ENCODE data around the gene NCKAP5.

NCKAP5 gene

GRCh38 chr2:133498662-133499585 is 69.3 kb downstream of the NCKAP5 start:
- DNase-seq (ENCODE audit: low read depth in 2 of 3, low spot score in 2 of 3) = no peak

- DNase-seq (ENCODE audit: low read depth in 2 of 3, low spot score in 2 of 3) = no peak
Measured at GRCh38 chr2:133497951-133498565, 70.2 kb downstream of the NCKAP5 start.

DNA sequence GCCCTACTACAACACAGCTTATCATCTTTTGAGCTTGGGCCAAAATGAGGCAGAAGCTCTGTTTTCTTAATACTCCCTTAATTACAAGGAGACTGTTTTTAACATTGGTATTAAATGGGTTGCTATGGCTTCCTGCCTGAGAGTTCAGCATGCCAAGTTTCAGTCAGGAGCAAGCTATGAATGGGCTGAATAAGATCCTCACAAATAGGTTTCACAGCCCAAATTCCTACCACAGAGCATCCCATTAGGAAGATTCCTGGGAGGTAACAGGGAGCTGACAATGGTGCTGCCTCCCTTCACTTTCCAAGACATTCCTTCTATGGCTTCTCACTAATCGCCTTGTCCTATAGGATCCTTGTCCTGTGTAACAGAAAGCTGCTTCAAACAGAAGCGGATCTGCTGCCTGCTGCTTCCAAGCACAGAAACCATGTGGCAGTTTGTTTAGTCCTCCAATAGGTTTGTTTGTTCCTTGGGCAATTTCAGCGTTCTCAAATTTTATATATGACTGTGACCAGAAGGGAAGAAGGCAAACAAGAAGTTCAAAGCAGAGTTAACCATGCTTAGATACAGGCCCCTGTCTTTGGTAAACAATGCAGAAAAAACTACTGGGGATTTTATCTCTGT is 70.9 kb downstream of the NCKAP5 start:
- no peak for DNase-seq (ENCODE audit: low read depth in 2 of 3, low spot score in 2 of 3)

DNA sequence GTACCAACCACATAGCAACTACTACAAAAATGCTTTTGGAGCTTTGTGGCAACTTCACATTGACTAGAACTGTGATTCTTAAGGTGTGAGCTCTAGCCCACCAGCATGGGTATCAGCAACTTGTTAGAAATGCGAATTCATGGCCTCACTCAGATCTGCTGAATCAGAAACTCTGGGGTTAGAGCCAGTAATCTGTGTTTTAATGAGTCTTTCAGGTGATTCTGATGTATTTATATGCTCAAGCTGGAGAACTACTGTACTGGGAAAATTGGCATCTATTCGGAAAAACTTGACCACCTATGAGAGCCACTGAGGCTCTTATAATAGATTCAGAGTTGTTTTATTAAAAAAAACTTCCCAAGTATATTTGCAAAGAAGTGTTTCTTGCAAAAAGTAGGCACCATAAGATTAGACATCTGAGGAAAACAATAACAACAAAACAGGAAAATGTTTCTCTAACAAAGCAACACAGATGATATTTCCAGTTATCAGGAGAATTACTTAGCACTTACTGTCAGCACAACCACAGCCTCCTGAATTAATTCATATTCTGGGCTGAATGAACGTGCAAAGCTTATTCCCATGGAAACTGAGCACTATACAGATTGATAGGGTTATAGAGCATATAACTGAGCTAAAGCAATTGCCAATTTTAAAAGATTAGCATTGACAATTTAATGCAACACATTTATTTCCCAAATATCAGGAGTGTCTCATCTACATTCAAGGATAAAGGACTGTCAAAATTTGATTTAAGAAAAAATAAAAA is 71.6 kb downstream of the NCKAP5 start:
- DNase-seq (ENCODE audit: low read depth in 2 of 3, low spot score in 2 of 3) = no peak

- DNase-seq (ENCODE audit: low read depth in 2 of 3, low spot score in 2 of 3) = no peak
Measured at GRCh38 chr2:133495226-133495625, 73.0 kb downstream of the NCKAP5 start.

DNA sequence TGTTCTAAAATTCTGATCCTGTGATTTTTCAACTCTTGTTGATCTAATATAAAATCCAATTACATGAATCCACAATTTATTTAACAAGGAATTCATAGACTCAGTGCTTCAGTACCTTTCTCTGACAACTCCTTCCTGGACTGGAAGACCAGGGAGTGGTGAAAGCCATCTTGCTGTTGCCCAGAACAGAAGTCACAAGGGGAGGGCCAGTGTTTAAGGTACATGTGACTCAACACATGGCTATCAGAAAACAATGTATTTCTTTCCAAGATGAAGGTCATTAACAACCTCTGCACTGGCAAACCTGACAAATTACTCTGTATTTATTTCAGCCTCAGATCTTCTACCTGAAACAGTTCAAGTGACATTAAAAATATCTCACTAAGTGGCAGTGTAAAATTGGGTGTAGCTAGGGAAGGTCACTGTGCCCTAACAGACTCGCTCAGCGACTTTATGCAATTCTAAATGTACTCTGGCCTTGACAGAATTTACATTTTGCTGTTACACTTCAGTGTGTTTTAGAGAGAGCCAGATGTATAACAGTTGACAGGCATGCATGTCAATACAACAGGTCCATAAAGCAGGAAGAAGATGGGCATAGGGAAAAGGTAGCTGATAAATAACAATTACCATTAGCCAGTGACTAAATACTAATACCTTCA is 75.4 kb downstream of the NCKAP5 start:
- no peak for DNase-seq (ENCODE audit: low read depth in 2 of 3, low spot score in 2 of 3)

GRCh38 chr2:133490411-133490980 is 77.8 kb downstream of the NCKAP5 start:
- DNase-seq (ENCODE audit: low read depth in 2 of 3, low spot score in 2 of 3) = no peak

DNA sequence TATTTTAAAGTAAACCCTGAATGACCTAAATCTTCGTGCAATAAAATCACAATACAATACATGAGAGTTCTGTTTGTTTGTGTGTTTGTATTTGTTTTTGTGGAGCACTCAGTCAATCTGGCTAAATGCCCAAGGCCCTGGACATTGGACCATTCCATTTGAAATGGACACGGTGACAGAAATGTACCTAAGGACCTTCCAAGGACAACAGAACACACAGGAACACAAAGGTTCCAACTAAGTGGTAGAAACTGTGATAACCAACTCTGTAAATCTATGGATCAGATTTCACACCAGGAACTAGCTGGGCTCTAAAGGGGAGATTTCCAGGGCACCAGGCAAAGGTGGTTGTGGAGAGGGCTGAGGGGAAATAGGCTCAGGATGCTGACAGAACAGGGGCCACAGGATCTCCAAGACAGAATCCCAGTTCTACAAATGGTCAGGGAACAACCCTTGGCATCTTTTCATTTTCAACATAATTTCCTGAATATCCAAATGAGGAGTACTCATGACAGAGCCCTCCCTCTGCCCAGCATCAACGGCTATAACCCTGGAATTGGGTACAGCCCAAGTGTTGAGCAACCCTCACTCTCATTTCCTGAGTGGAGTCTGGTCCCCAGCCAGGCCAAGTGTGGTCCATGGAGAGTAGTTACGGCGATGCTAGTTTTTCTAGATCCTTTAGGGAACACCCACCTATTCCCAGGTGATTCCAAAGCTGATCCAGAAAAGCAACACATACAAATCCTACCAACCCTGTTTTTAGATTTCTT is 78.4 kb downstream of the NCKAP5 start:
- no peak for DNase-seq (ENCODE audit: low read depth in 2 of 3, low spot score in 2 of 3)

- DNase-seq (ENCODE audit: low read depth in 2 of 3, low spot score in 2 of 3) = no peak
Measured at GRCh38 chr2:133489146-133489545, 79.1 kb downstream of the NCKAP5 start.

GRCh38 chr2:133486771-133487191 is 81.5 kb downstream of the NCKAP5 start:
- no peak for DNase-seq (ENCODE audit: low read depth in 2 of 3, low spot score in 2 of 3)

DNA sequence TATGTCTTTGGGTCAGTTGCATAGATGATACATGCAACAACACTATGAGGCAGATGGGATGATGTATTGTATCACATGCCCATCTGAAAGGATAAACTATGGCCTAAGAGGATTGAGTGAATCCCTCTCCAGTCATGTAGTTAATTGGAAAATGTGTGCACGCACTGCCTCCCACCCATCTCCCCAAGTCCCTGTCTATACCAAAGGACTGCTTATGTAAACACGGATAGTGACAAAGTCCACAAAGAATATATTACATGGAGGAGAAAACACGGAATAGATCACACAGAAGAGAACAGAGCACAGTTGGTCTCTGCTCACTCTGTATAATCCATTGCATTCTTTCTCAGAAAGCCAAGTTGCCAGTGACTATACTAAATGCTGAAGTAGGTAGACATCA is 82.4 kb downstream of the NCKAP5 start:
- no peak for DNase-seq (ENCODE audit: low read depth in 2 of 3, low spot score in 2 of 3)

DNA sequence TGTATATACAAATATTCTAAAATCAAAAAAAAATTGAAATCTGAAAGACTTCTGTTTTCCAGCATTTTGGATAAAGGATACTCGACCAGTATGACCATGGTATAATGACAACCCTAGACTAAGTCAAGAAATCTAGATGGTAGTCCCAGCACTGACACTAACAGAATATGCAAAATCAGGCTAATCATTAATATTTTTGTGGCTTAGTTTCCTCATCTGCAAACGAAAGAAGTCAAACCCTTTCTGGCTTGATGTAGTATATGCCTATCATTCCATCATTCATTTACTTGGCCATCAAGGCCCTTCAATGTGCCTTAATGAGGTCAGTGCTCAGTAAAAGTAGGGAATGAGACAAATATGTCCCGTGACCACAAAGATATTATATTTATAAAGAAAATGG is 83.5 kb downstream of the NCKAP5 start:
- no peak for DNase-seq (ENCODE audit: low read depth in 2 of 3, low spot score in 2 of 3)

DNA sequence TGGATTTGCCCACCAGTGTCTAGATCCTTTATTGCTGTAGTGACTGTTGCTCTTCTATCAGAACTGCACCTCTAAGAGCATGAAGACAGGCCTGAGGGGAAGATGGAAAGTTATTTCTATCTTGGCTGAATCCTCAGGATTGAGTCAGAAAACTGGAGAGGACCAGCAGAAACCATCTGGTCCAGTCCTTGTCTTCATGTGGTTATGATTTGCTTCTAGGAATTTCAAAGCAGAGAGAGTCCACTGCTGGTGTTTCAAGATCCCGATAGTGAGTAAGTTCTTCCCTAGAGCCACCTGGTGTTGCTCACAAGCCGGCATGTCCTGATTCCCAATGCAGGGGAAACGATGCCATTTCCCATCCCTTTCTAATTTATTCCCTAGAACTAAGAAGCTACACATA is 84.2 kb downstream of the NCKAP5 start:
- no peak for DNase-seq (ENCODE audit: low read depth in 2 of 3, low spot score in 2 of 3)

DNA sequence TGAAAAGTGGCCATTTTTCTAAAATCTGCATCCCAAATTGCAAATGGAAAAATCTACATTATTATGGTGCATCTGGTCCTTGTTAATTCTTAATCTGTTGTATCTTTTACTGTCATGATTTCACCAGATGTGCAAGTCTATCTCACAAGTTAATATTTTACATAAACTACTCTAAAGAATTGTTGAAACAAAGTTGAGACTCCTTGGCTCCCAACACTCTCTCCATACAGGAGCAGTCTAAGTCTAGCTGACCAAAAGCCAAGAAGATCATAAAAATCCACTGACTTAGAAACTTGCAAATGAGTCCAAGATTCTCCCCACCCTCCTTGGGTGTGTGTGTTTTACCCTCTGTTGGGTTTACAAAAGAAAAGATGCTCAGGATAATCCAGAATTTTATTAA is 85.1 kb downstream of the NCKAP5 start:
- DNase-seq (ENCODE audit: low read depth in 2 of 3, low spot score in 2 of 3) = no peak

DNA sequence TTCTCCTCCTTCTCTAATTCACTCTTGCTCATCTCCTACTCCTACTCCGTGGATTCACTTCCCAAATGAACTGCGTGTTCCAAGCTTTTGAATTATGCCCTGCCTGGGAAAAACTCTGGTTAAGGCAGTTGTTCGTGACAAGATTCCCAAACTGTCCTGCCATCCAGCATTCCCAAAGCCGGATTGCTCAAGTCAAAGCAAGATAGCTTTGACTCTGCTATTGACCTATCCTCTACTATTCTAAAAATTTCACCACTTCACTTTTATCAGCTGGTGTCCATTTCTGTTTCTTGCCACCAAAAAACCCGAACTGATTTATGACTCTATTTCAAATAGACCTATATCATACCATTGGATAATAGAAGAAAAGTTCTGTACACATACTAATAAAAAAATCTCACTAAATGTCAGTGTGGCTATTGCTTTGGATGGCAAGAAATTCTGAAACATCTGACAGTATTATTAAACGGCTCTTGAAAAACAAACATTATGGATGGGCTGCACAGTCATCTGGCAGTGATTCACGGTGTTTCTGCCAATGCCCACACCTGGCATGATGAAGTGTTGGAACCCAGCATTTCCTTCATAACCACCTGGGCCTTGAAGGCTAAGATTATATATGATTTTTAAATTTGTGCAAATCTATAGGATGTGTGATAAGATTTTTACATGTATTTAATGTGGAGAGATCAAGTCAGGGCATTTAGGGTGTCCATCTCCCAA is 87.4 kb downstream of the NCKAP5 start:
- no peak for DNase-seq (ENCODE audit: low read depth in 2 of 3, low spot score in 2 of 3)

DNA sequence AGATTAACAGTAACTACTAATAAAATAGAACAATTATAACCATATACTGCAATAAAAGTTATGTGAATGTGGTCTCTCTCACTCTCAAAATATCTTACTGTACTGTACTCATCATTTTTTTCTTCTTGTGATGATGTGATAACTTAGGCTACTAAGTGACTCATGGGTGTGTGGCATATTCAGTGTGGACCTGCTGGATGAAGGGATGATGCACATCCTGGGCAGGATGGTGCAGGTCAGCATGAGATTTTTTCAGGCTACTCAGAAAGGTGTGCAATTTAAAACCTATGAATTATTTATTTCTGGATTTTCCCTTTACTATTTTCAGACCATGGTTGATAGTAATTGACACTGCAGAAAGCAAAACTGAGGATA is 90.7 kb downstream of the NCKAP5 start:
- DNase-seq (ENCODE audit: low read depth in 2 of 3, low spot score in 2 of 3) = no peak

- DNase-seq (ENCODE audit: low read depth in 2 of 3, low spot score in 2 of 3) = no peak
Measured at GRCh38 chr2:133476931-133477615, 91.2 kb downstream of the NCKAP5 start.

DNA sequence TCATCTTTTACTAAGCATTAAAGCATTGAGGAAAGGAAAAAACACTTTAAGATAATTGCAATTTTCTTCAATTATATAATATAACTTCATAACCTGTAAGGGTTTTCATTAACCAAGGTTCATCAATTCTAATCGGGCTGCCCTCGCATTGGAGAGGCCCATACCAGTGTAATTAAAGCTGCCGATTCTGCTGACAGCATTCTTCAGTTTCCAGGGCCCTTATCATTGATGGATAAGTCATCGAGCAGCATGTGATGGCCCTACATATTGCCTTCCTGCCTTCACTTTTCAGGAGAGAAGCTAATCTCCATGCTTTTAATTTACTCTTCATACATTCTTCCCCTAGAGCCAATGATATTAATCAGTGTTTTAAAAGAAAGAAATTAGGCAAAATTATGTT is 92.0 kb downstream of the NCKAP5 start:
- DNase-seq (ENCODE audit: low read depth in 2 of 3, low spot score in 2 of 3) = no peak

GRCh38 chr2:133475610-133476009 is 92.7 kb downstream of the NCKAP5 start:
- no peak for DNase-seq (ENCODE audit: low read depth in 2 of 3, low spot score in 2 of 3)
